ENCODE measurements around the gene SLC45A1.
A peak's percentile ranks its signal among the peaks of the same experiment; 100 is the strongest.

Gene SLC45A1

DNA sequence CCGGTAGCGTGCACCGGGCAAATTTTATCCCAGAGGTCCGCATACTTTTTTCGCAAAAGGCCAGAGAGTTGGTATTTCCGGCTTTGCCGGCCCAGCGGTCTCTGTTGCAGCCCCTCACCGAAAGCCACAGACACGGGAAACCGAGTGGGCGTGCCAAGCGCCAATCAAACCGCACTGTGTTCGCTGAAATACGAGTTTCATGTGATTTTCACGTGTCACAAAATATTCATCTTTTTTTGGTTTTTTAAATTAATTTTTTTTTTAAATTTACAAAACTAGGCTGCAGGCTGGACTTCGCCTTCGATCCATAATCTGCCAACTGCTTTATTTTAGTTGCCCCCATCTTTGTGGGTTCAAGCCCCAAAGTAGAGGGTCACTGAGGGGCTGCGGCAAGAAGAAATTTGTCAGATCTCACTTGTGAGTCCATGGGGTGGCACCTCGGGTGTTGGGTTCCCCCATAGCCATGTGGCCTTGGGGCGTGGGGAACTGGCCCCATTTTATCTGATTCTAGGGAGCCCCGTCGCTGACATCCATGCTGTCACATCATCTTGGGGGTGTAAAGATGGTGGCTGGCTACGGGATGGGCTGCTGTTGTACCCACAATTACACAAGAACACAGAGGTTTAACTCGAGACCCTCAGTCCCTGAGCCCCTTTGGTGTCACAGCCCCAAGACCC lies 20.8 kb downstream of the SLC45A1 start:
- DNase-seq = no peak

DNA sequence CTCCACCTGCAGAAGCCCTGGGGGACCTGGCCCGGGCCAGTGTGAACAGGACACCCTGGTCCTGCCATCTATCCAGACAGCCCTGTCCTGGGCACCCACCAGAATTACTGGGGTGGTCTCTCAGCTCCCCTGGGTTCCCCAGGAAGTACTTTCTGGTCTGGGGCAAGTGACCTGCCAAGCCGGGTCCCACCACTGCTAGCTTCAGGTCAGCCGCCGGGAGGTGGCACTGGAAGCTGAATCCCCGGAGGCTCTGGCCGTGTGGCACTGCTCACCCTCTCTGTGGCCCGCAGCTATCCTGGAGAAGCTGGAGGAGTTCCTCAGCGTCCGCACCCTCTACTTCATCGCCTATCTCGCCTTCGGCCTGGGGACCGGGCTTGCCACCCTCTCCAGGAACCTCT lies 21.3 kb downstream of the SLC45A1 start:
- DNase-seq = no peak

DNA sequence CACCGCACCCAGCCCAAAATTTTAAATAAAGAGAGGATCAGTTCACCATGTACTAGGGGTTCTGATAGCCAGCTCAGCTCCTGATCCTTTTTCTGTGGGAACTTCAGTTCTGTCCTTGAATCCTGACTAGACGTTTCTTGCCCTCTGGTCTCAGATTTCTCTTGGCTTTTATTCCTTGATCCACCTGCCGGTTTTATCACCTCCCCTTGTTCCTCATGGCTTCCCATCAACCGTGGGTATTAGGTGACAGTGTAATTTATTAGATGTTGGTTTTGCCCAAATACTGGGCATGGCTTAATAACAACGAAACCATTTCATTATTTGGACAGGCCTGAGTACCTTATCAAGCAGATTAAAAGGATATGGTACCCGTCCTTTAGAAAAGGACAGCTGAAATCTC lies 22.5 kb downstream of the SLC45A1 start:
- DNase-seq = no peak

DNA sequence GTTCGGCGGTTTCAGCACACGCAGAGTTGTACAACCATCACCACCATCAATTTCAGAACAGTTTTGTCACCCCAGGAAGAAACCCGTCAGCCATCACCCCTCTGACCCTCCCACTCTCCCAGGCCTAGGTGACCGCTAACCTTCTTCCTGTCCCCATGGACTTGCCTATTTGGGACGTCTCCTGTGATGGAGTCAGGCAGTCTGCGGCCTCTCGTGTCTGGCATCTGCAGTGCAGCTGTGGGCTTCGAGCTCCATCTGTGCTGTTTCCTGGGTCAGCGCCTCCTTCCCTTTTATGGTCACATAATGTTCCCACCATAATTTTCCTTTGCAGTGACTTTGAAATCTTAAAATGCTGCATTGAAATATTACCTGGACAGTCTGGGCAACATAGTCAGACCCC lies 24.4 kb downstream of the SLC45A1 start:
- DNase-seq = no peak

DNA sequence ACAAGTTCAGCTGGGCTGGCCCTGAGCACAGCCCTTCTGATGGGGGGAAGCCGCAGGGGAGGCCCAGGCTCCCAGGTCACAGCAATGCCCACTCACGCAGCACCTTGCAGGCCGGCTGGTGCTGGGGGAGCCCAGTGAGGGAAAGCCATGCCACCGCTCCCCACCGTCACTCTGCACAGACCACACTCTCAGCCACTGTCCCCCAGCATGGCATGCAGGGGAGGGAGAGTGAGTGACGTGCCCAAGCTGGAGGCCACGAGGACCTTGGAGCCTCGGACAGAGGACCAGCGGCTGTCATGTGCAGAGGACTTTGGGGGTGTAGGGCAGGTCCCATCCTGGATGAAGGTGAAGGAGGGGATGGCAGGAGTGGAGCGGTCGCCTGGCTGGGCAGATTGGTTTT lies 25.1 kb downstream of the SLC45A1 start:
- DNase-seq = no peak

DNA sequence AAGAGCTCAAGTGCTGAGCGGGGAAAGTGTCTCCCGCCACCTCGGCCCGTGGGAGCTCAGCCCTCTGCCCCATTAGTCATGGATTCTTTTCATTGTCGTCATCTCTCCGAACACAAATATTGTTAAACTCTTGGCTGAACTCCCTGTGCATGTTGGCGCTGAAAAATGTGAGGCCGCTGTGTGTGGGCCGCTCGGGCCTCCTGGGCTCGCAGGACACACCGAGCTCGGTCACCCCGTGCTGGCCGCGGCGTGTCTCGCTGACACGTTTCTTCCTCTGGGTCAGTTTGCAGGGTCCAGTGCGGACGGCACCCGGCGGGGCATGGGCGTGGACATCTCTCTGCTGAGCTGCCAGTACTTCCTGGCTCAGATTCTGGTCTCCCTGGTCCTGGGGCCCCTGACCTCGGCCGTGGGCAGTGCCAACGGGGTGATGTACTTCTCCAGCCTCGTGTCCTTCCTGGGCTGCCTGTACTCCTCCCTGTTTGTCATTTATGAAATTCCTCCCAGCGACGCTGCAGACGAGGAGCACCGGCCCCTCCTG lies 25.6 kb downstream of the SLC45A1 start:
- DNase-seq = no peak

DNA sequence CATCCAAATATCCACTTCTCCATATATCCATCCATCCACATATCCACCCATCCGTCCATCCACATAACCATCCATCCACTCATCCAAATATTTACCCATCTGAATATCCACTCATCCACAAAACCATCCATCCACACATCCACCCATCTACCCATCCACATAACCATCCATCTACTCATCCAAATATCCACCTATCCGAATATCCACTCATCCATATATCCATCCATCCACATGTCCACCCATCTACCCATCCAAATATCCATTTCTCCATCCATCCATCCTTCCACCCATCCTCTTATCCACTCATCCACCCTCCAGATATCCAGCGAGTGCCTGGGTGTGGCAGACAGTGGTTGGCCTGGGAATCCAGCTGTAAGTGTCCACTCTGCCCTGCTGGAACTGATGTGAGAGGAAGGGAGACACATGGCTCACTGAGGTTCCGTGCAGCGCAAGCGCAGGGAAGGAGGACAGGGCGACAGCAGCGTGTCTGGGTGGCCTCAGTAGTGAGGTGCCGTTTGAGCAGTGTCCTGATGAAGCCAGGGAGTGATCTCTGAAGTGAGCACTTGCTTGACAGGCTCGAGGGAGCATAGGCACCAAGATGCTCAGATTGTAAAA lies 27.1 kb downstream of the SLC45A1 start:
- DNase-seq = no peak

DNA sequence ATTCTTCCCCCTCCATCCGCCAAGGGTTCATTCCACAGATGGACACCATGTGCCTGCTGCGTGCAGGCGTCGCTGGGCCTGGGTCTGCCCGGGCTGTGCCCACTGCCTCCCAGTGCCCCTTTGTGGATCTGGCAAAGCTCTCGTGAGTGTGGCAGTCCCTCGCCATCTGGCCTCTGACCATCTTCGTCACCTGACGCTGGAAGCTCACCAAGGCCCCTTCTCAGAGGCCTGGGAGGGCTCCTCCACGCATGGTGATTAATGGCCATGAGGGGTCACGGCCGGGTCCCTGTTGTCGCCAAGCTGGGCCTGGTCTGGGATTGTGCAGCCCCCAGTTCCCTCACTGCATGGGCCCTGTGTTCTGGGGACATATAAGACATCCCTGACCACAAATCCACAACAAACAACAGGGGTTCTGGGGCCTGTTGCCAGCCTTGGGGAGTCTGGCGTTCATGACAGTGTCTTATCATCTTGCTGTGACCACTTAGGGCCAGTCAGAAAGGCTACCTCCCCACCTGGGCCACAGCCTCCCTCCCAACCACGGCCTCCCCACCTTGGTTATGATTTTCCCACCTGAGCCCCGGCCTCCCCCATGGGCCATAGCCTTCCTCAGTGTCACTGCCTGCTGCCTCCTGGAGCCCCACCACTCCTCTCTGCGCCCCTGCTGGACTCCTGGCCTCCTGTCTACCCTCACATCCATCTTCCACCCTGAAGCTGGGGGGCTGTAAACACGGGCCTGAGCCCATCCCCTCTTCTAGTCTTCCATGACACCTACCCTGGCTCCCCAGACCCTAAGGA lies 27.9 kb downstream of the SLC45A1 start:
- DNase-seq = no peak

DNA sequence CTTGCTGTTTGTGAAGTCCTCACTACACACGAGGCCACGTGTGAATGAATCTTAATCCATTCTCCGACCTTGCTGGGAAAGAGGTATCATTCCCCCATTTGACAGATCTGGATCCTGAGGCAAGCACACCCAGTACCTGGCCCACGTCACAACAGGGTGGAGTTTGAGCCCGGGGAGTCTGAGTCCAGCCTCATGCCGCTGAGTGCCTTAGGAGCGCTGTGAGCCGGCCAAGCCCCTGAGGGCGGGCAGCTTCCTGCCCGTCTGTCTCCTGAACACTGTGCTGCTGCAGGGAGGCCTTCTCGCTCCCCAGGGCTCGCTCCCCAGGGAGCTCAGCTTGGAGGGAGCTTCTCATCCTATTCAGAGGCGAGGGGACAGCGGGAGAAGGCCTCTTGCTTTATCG lies 29.7 kb downstream of the SLC45A1 start:
- no peak for DNase-seq

DNA sequence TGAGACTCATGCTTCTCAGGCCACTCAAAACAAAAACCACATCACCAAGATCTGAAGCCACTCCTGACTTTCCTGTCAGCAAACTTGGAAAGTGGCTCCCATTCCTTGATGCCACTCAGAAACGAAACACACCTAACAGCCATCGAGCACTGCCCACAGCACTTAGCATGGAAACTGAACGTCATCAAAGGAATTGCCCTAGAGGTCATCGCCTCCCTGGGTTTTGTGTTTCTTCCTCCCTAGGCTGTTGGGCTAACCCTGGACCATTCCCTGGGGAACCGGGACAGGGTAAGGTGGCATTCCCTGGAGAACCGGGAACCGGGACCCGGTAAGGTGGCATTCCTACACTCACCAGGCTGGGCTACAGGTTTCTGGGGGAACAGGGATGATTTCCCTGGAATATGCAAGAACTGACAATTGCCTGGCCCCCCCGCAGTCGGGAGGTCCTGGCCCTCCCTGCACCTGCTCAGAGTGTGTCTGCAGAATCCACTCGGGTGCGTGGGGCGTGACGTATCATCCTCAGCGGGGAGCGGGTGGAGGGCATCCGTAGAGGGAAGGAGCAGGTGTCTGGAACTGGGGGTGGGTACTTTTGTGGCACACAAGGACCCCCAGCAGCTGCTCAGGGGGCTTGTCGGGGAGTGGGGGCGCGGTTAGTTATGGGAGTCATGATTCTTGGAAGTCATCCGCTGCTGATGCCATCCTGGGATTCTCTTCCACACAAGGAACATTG lies 30.3 kb downstream of the SLC45A1 start:
- no peak for DNase-seq

DNA sequence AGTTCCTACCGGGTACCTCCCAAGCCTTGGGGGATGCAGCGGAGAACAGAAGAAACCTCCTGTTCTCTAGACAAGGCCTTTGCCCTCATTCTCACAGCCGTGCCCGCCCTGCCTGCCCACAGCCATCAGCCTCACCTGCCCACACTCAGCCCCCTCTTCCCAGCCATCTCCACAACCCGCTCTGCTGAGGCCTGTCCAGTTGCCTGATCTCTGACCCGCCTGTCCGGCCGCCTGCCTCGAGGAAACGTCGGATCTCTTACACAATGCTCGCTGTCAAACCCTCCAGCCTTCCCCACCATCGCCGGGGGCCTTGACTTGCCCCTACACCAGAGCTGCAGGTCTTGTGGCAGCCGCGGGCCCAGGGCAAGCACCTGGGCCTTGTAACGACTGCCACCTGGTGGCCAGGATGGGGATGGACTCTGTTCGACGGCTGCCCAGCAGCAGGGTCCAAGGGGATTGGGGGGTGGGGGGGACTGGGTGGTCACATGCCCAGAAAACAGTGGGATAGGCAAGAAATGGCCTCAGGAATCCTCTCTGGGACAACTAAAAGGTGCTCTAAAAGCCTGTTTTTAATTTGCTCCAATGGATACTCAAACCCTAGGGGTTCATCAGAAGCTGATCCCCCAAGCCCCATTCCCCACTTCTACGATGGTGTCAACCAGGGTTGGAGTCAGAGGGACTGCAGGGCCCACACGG lies 31.0 kb downstream of the SLC45A1 start:
- DNase-seq = peak; percentile 72

DNA sequence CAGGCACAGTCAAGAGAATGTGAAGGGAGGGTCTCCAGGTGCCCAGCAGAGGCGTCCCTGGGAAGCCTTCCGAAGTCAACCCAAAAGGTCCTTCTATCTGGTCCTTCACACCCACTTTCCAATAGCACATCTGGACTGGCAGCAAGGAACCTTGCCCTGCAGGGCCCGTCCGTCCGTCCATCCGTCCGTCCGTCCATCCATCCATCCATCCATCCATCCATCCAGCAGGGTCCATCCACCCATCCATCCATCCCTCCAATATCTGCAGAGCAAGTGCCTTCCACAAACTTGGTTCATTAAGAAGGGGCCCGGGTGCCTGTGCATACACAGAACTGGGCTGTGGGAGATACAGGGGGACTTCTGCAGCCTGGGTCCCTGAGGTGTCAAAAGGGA lies 31.6 kb downstream of the SLC45A1 start:
- DNase-seq = no peak

DNA sequence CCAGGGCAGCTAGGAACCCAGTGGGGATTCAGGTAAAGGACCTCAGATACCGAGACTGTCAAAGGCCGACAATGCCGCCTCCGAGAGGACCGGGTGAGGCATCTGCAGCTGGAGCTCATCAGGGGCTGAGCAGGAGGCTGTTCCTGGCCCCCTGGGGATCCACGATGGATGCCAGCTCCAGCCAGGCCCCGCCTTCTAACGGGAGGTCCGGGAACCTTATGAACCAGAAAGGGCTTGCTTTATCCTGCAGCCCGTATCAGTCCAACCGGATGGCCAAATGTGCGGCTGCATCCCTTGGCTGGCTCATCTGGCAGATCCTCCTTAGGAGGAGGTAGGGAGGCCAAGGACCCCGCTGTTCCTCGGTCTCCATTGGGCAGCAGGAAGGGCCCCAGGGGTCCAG lies 32.0 kb downstream of the SLC45A1 start:
- no peak for DNase-seq

DNA sequence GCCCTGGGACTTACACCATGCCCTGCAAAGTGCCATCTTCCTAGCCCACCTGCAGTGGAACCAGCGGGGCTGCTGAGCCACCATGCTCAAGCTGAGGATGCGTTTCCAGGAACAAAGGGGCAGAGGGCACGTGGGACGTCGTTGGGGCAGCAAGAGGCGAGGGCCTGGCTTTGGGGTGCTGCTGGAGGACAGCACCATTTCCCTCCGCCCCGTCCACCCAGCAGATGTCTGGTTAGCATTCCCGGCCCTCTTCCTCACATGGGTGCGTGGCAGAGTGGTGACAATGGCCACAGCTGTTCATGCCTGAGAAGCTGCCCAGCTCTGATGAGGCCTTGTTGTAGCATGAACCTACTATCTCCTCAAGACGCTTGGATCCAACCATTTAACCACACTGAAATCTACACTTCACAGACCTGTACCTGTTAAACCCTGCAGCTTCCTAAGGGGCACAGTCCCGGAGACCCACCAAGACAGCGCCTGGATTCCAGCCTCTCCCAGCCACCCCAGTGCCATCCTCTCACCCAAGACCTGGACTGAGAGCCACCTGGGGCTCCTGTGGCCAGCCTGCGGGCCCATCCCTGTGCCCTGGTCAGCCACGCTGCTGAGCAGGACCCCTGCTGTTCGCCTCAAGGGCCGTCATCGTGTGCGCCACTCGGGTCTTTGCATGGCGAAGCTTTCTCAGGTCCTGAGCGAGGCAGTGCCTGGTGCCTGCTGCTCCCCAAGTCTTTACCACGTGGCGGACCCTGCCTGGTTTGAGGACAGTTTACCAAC lies 33.2 kb downstream of the SLC45A1 start:
- DNase-seq = no peak

DNA sequence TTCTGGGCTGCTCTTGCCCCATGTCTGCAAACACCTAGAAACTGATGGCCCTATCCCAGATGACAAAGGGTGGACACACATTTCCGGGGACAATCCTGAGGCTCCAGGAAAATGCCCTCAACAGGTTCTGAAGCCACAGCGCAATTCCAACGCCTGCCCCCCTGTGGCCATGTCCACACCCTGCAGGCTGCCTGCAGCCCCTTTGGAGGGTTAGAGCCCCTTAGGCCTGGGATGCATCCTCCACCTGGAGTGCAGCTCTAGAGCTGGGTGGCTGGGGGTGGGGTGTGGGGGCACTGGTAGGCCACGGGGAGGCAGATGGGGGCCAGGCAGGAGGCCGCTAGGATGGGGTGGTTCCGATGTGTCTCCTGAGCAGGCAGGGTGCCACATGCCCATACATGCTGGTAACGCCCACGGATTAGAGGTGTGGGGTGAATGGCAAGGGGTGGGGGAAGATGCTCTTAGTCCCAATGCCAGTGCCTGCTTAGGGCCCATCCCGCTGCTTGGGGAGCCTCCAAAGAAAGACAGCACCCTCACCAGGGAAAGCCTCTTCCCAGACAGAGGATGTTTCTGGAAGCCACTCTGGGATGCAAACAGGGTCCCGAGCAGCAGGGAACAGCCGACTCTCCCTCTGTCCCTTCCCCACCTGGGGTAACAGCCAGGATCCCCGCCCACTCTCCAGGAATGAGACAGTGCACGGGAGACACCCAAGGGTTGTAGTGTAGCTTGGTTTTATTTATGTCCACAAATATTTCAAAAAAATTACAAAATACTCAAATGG lies 34.0 kb downstream of the SLC45A1 start:
- peak; percentile 22 for DNase-seq

DNA sequence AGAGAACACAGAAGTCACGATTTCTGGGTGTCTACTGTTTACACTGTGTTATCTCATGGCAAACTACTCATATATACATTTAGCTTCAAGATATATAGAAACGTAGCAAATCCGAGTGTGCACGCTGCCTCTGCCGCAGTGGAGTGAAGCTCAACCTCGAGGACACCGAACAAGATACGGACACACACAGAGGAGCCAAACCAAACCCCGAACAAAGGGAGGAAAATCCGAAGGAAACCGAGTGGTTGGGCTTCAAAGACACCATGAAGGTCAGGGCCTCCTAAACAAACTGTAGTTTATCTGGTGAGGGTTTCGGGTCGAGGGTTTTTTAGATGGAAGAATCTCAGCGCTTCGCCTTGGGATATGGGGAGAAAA lies 34.5 kb downstream of the SLC45A1 start:
- no peak for DNase-seq

DNA sequence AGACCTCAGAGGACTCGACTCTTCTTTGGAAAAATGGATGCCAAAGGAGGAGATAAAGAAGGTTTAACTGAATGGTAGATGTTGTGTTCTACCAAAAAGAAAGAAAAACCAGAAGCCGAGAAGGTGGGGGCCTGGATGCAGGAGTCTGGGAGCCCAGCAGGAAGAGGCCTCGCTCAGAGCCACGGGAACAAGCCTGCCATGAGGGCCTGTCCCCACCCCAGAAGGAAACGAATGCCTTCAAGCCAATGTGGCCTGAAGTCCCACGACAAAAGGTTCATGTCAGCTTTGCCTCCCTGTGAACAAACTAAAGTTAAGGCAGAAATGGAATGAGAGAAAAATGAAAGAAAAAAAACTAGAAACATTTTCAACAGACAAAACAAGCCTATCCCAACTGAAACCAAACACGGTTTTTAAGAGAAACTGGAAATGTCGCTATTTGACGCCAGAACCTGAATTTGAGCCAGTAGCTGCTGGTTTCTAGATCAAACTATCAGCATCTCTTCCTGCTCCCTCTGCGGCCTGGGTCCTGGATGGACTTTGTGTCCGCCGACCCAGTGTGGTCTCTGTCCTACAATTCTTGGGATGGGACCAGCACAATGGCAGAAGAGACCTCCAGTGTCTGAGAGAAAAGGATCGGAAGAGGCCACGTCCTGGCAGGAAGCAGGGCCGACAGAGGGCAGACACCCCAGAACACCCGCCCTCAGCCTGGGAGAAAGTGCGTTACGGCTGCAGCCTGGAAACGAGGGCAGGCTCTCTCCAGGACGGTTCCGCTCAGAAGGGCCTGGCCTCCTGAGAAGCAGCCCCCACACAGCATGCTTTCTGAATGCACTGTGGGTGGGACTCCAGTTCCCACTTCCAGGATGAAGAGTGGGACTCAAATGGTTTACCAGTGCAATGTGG lies 35.2 kb downstream of the SLC45A1 start:
- DNase-seq = no peak

DNA sequence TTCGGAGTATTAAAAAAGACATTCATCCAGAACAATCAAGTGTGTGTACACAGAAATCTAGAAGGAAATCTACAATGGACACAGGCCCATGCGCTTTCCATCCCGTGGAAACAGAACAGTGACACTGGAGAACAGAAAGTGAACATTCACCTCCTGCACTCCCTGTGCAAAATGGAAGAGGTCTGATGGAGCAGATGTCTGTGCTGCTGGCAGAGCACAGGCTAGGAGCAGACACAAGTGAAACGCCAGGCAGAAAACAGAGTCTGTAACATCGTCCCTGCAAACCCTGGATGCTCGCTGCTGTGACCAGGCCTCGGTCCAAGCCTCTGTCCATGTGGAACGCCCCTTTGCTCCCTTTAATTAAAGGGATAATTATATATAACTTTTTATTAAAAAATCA lies 36.1 kb downstream of the SLC45A1 start:
- no peak for DNase-seq

DNA sequence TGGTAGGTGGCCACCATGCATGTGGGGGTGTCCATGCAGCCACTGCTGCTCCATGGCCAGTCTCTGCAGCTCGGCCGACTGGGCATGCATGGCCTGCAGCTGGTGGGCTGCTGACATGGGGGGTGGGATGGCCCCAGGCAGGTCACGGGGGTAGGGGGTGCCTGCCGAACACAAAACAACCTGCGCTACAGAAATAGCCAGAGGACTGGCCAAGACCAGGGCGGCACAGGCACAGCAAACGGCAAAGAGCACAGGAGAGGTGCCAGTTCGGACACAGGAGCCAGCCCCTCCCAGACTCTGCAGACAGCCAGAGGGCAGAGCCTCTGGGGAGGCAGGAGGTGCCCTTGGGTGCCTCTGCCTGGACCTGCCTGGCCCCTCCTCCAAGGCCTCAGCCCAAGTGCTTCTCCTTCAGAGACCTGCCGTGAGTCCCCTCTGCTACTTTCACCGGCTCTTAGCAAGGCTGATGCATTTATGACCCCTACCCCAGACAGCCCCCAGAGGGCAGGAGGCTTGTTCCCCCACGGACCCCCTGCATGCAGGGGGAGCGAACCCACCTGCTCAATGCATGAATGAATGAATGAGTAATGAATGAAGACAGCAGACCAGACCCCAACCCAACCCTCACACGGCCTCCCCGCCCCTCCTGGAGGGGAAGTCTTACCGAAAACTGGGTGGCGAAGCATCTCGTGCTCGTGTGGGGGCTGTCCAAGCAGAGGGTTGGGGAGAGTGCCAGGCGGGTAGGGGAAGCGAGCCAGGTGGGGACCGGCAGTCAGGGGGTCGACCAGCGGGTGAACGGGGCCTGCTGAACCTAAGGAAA lies 37.7 kb downstream of the SLC45A1 start:
- DNase-seq = no peak
